ENCODE results near the gene KCNQ1OT1. TPM values are rescaled to one million over a fixed set of nuclear protein-coding genes. Genes with fewer than 3 reads are reported as not detected.

The KCNQ1OT1 gene
- total RNA-seq, 1 donor from 2014 or later: 2.3 TPM

DNA sequence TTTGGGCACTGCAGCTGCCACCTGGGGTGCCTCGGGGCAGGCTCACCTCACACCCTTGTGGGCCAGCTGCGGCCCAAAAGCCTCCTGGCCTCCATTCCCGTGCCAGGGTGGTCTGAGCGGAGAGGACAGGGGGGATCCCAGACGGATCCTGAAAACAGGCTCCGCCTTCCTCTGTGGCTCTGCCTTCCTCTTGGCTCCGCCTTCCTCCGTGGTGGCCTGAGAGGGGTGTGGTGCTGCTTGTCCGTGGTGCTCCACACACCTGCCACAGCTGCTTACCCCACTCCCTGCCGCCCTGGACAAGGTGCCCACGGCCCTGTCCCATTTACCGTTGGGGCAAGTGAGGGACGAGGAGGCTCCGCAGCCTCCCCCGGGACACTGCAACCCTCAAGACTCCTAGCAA, 23.2 kb upstream of the KCNQ1OT1 start:
- Histone ChIP-seq H3K36me3 (no peaks in the 10 kb centered on the region), H3K9ac (no peak overlapping the region), H4K20me1 (ENCODE audit: low read depth) (peaks cover 10% of the 10 kb centered on the region), H2AFZ (replicated peaks) (no peak overlapping the region), H3K4me2 (no peak overlapping the region), H3K4me1 (peaks cover 42% of the 10 kb centered on the region), H3K79me2 (ENCODE audit: low read depth) (no peaks in the 10 kb centered on the region), H3K9me3 (ENCODE audit: low read depth) (no peaks in the 10 kb centered on the region), H3K27me3 (peaks cover 91% of the 10 kb centered on the region), H3K27ac (no peak overlapping the region), H3F3A (ENCODE audit: low read depth) (peaks cover 30% of the 10 kb centered on the region), H3K4me3 (no peak overlapping the region)
- Mint-ChIP-seq H3K9me3 (no peaks in the 10 kb centered on the region), H3K4me3 (no peak overlapping the region), H3K36me3 (no peaks in the 10 kb centered on the region), H3K27ac (no peak overlapping the region), H3K27me3 (ENCODE audit: insufficient read depth, low read depth) (peaks cover 48% of the 10 kb centered on the region), H3K4me1 (peaks cover 58% of the 10 kb centered on the region)
- DNase-seq (ENCODE audit: low spot score): no peak
- no peak for TF ChIP-seq EZH2 (IDR thresholded peaks at IDR 0.05)
- TF ChIP-seq, protein P1, sequence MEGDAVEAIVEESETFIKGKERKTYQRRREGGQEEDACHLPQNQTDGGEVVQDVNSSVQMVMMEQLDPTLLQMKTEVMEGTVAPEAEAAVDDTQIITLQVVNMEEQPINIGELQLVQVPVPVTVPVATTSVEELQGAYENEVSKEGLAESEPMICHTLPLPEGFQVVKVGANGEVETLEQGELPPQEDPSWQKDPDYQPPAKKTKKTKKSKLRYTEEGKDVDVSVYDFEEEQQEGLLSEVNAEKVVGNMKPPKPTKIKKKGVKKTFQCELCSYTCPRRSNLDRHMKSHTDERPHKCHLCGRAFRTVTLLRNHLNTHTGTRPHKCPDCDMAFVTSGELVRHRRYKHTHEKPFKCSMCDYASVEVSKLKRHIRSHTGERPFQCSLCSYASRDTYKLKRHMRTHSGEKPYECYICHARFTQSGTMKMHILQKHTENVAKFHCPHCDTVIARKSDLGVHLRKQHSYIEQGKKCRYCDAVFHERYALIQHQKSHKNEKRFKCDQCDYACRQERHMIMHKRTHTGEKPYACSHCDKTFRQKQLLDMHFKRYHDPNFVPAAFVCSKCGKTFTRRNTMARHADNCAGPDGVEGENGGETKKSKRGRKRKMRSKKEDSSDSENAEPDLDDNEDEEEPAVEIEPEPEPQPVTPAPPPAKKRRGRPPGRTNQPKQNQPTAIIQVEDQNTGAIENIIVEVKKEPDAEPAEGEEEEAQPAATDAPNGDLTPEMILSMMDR (IDR thresholded peaks at IDR 0.05): no peak

DNA sequence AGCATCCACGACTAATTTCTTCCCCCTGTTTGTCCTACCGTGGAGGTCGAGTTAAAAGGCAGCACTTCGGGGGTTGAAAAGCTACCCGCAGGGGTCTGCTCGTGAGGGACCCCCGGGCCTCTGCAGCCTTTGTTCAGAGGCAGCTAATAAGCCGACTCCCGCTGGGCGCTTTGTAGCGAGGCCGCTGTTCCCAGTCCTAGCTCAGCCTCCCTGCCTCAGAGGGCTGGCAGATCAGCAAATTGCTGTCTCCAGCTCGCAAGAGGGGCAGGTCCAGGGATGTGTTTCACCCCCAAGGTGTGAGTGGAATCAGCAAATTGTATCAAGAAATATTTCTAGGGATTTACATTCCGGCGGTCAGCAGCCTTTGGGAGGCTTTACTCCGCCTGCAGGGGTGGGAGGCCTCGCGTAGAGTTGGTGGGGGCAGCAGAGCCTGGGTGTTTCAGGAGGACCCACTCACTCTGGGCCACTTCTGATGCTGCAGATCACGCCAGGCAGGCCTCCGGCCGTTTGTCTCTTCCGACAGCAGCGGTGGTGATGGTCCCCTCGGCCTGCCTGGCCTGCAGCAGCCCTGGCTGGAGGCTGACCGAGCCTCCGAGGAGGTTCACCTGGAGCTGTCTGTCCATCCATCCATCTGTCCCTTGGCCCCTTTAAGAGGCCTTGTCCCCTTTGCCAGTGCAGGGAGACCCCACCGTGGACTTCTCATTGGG, 21.6 kb upstream of the KCNQ1OT1 start:
- peak overlapping the region; percentile 71 for H3K4me3 Mint-ChIP-seq
- Histone ChIP-seq H3F3A (ENCODE audit: low read depth) (peaks cover 30% of the 10 kb centered on the region), H3K27ac (no peak overlapping the region), H3K4me2 (peak overlapping the region; percentile 82), H3K4me3 (peak overlapping the region; percentile 39), H2AFZ (replicated peaks) (no peak overlapping the region), H4K20me1 (ENCODE audit: low read depth) (peaks cover 10% of the 10 kb centered on the region), H3K36me3 (no peaks in the 10 kb centered on the region), H3K9ac (no peak overlapping the region), H3K79me2 (ENCODE audit: low read depth) (no peaks in the 10 kb centered on the region), H3K4me1 (peaks cover 42% of the 10 kb centered on the region), H3K27me3 (peaks cover 94% of the 10 kb centered on the region), H3K9me3 (ENCODE audit: low read depth) (no peaks in the 10 kb centered on the region)
- no peaks in the 10 kb centered on the region for H3K36me3 Mint-ChIP-seq
- DNase-seq (ENCODE audit: low spot score): peak; percentile 96
- peaks cover 56% of the 10 kb centered on the region for H3K4me1 Mint-ChIP-seq
- TF ChIP-seq EZH2 (IDR thresholded peaks at IDR 0.05): no peak
- TF ChIP-seq EZH2phosphoT487 (IDR thresholded peaks at IDR 0.05): peak; percentile 79
- TF ChIP-seq, protein P1 (IDR thresholded peaks at IDR 0.05): no peak
- H3K27me3 Mint-ChIP-seq (ENCODE audit: insufficient read depth, low read depth): peaks cover 42% of the 10 kb centered on the region
- no peaks in the 10 kb centered on the region for H3K9me3 Mint-ChIP-seq
- peak overlapping the region; percentile 17 for H3K27ac Mint-ChIP-seq

DNA sequence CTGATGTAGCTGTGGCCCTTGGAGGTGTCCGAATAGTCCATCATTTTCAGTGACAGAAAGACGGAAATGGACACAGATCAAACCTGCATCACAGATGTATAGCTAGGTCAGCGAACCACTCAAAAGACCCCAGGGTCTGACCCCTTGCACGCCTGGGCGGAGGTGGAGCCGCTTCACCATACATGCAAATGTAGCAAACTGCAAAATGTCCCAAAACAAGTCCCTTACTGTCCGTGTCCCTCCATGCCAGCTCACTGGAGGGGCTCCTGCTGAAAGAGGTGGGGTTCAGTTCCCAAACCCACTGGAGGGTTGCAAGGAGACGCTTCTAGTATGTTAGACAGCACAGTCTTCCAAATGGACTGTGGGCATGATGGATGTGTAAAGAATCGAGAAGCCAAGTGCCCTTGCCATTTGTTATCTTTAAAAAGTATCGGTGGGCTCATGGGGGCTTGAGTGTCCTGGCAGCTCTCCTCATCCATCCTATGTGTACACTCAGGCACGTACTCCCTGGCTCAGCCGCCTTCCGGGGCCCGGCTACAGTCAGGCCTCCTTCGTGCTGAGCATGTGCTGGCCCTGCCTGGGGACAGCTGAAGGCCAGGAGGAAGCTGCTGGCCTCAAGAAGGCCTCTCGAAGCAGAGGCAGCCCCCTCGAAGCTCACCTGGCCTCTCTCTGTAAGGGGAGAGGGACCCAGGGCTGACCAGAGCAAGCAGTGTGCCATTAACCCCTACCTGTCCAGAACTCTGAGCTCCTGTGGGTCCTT, 20.2 kb upstream of the KCNQ1OT1 start:
- Mint-ChIP-seq H3K27me3 (ENCODE audit: insufficient read depth, low read depth) (peaks cover 37% of the 10 kb centered on the region), H3K36me3 (no peaks in the 10 kb centered on the region), H3K27ac (no peak overlapping the region), H3K4me3 (peak overlapping the region; percentile 71), H3K9me3 (no peaks in the 10 kb centered on the region), H3K4me1 (peaks cover 51% of the 10 kb centered on the region)
- no peaks in the 10 kb centered on the region for H3K9me3 ChIP-seq (ENCODE audit: low read depth)
- no peak overlapping the region for H3K4me3 ChIP-seq
- TF ChIP-seq EZH2 (IDR thresholded peaks at IDR 0.05): no peak
- TF ChIP-seq EZH2phosphoT487 (IDR thresholded peaks at IDR 0.05): no peak
- TF ChIP-seq, protein P1 (IDR thresholded peaks at IDR 0.05): no peak
- H3F3A ChIP-seq (ENCODE audit: low read depth): peaks cover 30% of the 10 kb centered on the region
- peaks cover 10% of the 10 kb centered on the region for H4K20me1 ChIP-seq (ENCODE audit: low read depth)
- no peaks in the 10 kb centered on the region for H3K79me2 ChIP-seq (ENCODE audit: low read depth)
- no peak for DNase-seq (ENCODE audit: low spot score)
- H3K4me2 ChIP-seq: peak overlapping the region; percentile 82
- H3K27me3 ChIP-seq: peaks cover 94% of the 10 kb centered on the region
- H3K4me1 ChIP-seq: peaks cover 42% of the 10 kb centered on the region
- H3K9ac ChIP-seq: no peak overlapping the region
- no peaks in the 10 kb centered on the region for H3K36me3 ChIP-seq
- H2AFZ ChIP-seq (replicated peaks): no peak overlapping the region
- H3K27ac ChIP-seq: no peak overlapping the region
